T-helper 17 cell (primary cell): ENCODE results near the gene PPIB. TPM values are rescaled to one million over a fixed set of nuclear protein-coding genes. Genes with fewer than 3 reads are reported as not detected.

Source experiments
- total RNA-seq, 4 donors: library from RNA in 2 of 4; stranded (reverse) in 2 of 4; gene quantifications; one replicate each; pipeline ENCODE4 v1.2.3 and lab custom pipeline; 2022 to 2026

PPIB gene
- total RNA-seq, 2 donors from 2014 or later: 202 to 208 TPM

Other genes with a start within 250 kb of the PPIB start
- gene DAPK2, start 116.5 kb downstream of the PPIB start, total RNA-seq: 1 to 10 TPM; 1.6 to 2.7 TPM
- gene CIAO2A, start 69.2 kb downstream of the PPIB start, total RNA-seq: 10 to 100 TPM; 21.5 to 23.1 TPM
- 100 to 1,000 TPM in 1 of 2 donors, 10 to 100 TPM in 1; 87.1 to 111 TPM for gene SNX1, start 67.0 kb downstream of the PPIB start, total RNA-seq
- 1 to 10 TPM in 1 of 2 donors, under 1 TPM in 1; 0.42 to 1.9 TPM for gene SNX22, start 11.3 kb downstream of the PPIB start, total RNA-seq
- gene CSNK1G1, start 193.2 kb upstream of the PPIB start, total RNA-seq: 10 to 100 TPM; 23.2 to 25.5 TPM
- under 1 TPM; 0.76 to 0.85 TPM for gene PCLAF, start 218.4 kb upstream of the PPIB start, total RNA-seq
- 10 to 100 TPM; 14.9 to 17.5 TPM for gene TRIP4, start 224.8 kb upstream of the PPIB start, total RNA-seq